Suprapubic skin (tissue), 4 donors: Measurements from ENCODE around the gene HCK. TPM values are rescaled to one million over a fixed set of nuclear protein-coding genes. Genes with fewer than 3 reads are reported as not detected.

ENCODE experiments used
- DNase-seq, 2 donors: peaks; one replicate each; pipeline ENCODE4 v3.0.0-alpha.2; 2019; ENCODE audit warnings: low spot score in 2 of 2
- H3K27ac ChIP-seq: fragments of 200-600 bp; sonication (generic); one replicate; pipeline ENCODE4 v1.5.1; 2019
- H3K27me3 ChIP-seq: fragments of 200-600 bp; sonication (generic); one replicate; pipeline ENCODE4 v1.5.1; 2019
- H3K36me3 ChIP-seq: fragments of 200-600 bp; sonication (generic); one replicate; pipeline ENCODE4 v1.5.1; 2019
- H3K4me1 ChIP-seq: fragments of 200-600 bp; sonication (generic); one replicate; pipeline ENCODE4 v1.5.1; 2019
- H3K4me3 ChIP-seq: fragments of 200-600 bp; sonication (generic); one replicate; pipeline ENCODE4 v1.5.1; 2019; ENCODE audit warnings: mild to moderate bottlenecking
- H3K9me3 ChIP-seq: fragments of 200-600 bp; sonication (generic); one replicate; pipeline ENCODE4 v1.5.1; 2019
- EP300 ChIP-seq: sonication (generic); formaldehyde crosslinking; IDR thresholded peaks from one replicate; pipeline ENCODE4 v1.6.1; 2017; ENCODE audit warnings: antibody characterized with exemption
- POLR2A ChIP-seq, 2 donors: fragments of 450-650 bp; IDR thresholded peaks; one replicate each; pipeline ENCODE4 v1.6.1; 2017; ENCODE audit warnings: antibody characterized with exemption in 2 of 2, mild to moderate bottlenecking in 2 of 2, moderate library complexity in 2 of 2
- POLR2AphosphoS5 ChIP-seq, 3 donors: sonication (generic); formaldehyde crosslinking; IDR thresholded peaks; one replicate each; pipeline ENCODE4 v1.6.1; 2017; ENCODE audit warnings: antibody characterized with exemption in 3 of 3
- WGBS: methylation state at CpG from one replicate; pipeline ENCODE4 v1.1.5; 2018; 5-methylcytosine and 5-hydroxymethylcytosine counted together
- total RNA-seq, 4 donors: library from RNA; depleted of rRNA; stranded (reverse); fragments of >200 nt; gene quantifications; one replicate each; pipeline ENCODE4 v1.1.0, GENCODE V29; 2016
- TF ChIP-seq, protein P1 (sequence below), 2 donors: fragments of 200-600 bp in 1 of 2; fragments of 450-650 bp in 1 of 2; sonication (generic) in 1 of 2; IDR thresholded peaks; one replicate each; pipeline ENCODE4 v1.5.1; 2016 to 2019; ENCODE audit warnings: antibody characterized with exemption in 2 of 2, mild to moderate bottlenecking in 1 of 2, moderate library complexity in 1 of 2

HCK gene
- total RNA-seq, 4 donors from 2014 or later = 5.0 to 10.0 (median 6.6) TPM

GRCh38 chr20:32007787-32008616, 44.0 kb upstream of the HCK start:
- Histone ChIP-seq H3K4me1 (no peaks in the 10 kb centered on the region), H3K36me3 (no peaks in the 10 kb centered on the region), H3K9me3 (no peaks in the 10 kb centered on the region), H3K27me3 (peaks cover 26% of the 10 kb centered on the region), H3K27ac (peak overlapping the region; percentile 20), H3K4me3 (no peak overlapping the region)
- 68% methylated on average over 7 of the region's 10 CpGs for WGBS
- no peak for DNase-seq
- TF ChIP-seq, protein P1, sequence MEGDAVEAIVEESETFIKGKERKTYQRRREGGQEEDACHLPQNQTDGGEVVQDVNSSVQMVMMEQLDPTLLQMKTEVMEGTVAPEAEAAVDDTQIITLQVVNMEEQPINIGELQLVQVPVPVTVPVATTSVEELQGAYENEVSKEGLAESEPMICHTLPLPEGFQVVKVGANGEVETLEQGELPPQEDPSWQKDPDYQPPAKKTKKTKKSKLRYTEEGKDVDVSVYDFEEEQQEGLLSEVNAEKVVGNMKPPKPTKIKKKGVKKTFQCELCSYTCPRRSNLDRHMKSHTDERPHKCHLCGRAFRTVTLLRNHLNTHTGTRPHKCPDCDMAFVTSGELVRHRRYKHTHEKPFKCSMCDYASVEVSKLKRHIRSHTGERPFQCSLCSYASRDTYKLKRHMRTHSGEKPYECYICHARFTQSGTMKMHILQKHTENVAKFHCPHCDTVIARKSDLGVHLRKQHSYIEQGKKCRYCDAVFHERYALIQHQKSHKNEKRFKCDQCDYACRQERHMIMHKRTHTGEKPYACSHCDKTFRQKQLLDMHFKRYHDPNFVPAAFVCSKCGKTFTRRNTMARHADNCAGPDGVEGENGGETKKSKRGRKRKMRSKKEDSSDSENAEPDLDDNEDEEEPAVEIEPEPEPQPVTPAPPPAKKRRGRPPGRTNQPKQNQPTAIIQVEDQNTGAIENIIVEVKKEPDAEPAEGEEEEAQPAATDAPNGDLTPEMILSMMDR (IDR thresholded peaks at IDR 0.05) = no peak
- TF ChIP-seq POLR2AphosphoS5 (IDR thresholded peaks at IDR 0.05) = no peak
- TF ChIP-seq EP300 = no peak
- TF ChIP-seq POLR2A (IDR thresholded peaks at IDR 0.05) = no peak

- Histone ChIP-seq H3K27ac (no peak overlapping the region), H3K9me3 (no peaks in the 10 kb centered on the region), H3K4me1 (no peaks in the 10 kb centered on the region), H3K4me3 (no peak overlapping the region), H3K27me3 (peaks cover 35% of the 10 kb centered on the region), H3K36me3 (no peaks in the 10 kb centered on the region)
- no peak for DNase-seq
- WGBS = 86% methylated on average over 7 of the region's 7 CpGs
- TF ChIP-seq EP300 (no peak), POLR2AphosphoS5 (IDR thresholded peaks at IDR 0.05) (no peak), POLR2A (IDR thresholded peaks at IDR 0.05) (no peak)
- TF ChIP-seq, protein P1 (IDR thresholded peaks at IDR 0.05) = no peak
These were observed 42.5 kb upstream of the HCK start for GRCh38 chr20:32009564-32009963.

DNA sequence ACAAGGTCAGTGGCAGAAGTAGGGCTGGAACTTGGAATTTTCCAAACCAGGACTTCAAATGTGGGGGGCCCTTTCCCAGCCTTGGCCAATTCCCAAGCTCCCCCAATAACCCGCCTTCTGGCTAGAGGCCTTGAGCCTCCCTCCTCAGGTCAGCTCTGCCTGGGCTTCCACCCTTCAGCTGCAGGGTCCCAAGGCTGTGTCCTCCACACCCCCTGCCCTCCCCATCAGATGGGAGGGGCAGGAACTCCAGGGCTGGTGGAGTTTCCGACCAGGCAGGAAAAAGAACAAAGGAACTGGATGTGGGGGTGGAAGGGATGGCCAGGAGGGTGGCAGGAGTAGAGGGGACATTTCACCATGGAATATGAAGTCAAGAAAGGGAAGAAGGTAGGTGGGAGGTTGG, 41.9 kb upstream of the HCK start, which contains the start of gene CCM2L:
Gene CCM2L, plus strand, starts transcription at position 338 of the 400 bp plus-strand sequence. Its CDS starts 17 bp downstream, at position 355.
- TF ChIP-seq, protein P1 (IDR thresholded peaks at IDR 0.05) = no peak
- no peak for TF ChIP-seq POLR2A (IDR thresholded peaks at IDR 0.05)
- TF ChIP-seq POLR2AphosphoS5 (IDR thresholded peaks at IDR 0.05) = no peak
- no peak for TF ChIP-seq EP300
- DNase-seq = no peak
- H3K9me3 ChIP-seq = no peaks in the 10 kb centered on the region
- H3K27me3 ChIP-seq = peaks cover 35% of the 10 kb centered on the region
- WGBS = 29% methylated on average over 1 of the region's 2 CpGs
- no peaks in the 10 kb centered on the region for H3K4me1 ChIP-seq
- peak within 1 kb of the TSS; percentile 32 for H3K4me3 ChIP-seq
- H3K27ac ChIP-seq = peak within 1 kb of the TSS; percentile 49
- H3K36me3 ChIP-seq = no peaks in the 10 kb centered on the region

- no peaks in the 10 kb centered on the region for H3K9me3 ChIP-seq
- 31% methylated on average over 8 of the region's 8 CpGs for WGBS
- peak overlapping the region; percentile 32 for H3K4me3 ChIP-seq
These were observed 41.4 kb upstream of the HCK start for GRCh38 chr20:32010666-32011065.

More at GRCh38 chr20:32010666-32011065, 41.4 kb upstream of the HCK start:
- H3K27ac ChIP-seq = peak overlapping the region; percentile 49
- DNase-seq = no peak
- peaks cover 35% of the 10 kb centered on the region for H3K27me3 ChIP-seq
- no peaks in the 10 kb centered on the region for H3K36me3 ChIP-seq
- TF ChIP-seq EP300 (no peak), POLR2A (IDR thresholded peaks at IDR 0.05) (no peak), POLR2AphosphoS5 (IDR thresholded peaks at IDR 0.05) (no peak)
- TF ChIP-seq, protein P1 (IDR thresholded peaks at IDR 0.05) = no peak
- H3K4me1 ChIP-seq = no peaks in the 10 kb centered on the region
